AG09319 (cell line): ENCODE measurements around the gene APIP.
A peak's percentile ranks its signal among the peaks of the same experiment; 100 is the strongest.

ENCODE experiments used
- DNase-seq: peaks from one replicate; pipeline ENCODE4 v3.0.0-alpha.2; 2010; ENCODE audit warnings: low read depth; ENCODE audit errors: extremely low read depth
- CTCF ChIP-seq: IDR thresholded peaks from 2 replicates; pipeline ENCODE4 v1.5.1; 2011; ENCODE audit warnings: low read depth, mild to moderate bottlenecking, inconsistent platforms, low read length, moderate library complexity

The APIP gene

GRCh38 chr11:34886609-34887008 lies 29.6 kb downstream of the APIP start:
- no peak for DNase-seq
- no peak for TF ChIP-seq CTCF

GRCh38 chr11:34881900-34882299 lies 34.3 kb downstream of the APIP start:
- DNase-seq: no peak

GRCh38 chr11:34877375-34877975 lies 38.7 kb downstream of the APIP start:
- DNase-seq: no peak
- TF ChIP-seq CTCF: no peak

More at GRCh38 chr11:34881900-34882299, 34.3 kb downstream of the APIP start:
- TF ChIP-seq CTCF: no peak

- TF ChIP-seq CTCF: no peak
Observed at GRCh38 chr11:34874202-34874601, 42.0 kb downstream of the APIP start.

GRCh38 chr11:34870548-34871196 lies 45.5 kb downstream of the APIP start:
- DNase-seq: no peak
- TF ChIP-seq CTCF: no peak

More at GRCh38 chr11:34874202-34874601, 42.0 kb downstream of the APIP start:
- DNase-seq: no peak

- DNase-seq: no peak
- no peak for TF ChIP-seq CTCF
Observed at GRCh38 chr11:34869425-34869824, 46.8 kb downstream of the APIP start.

GRCh38 chr11:34866375-34866774 lies 49.8 kb downstream of the APIP start:
- peak; percentile 4 for DNase-seq
- TF ChIP-seq CTCF: no peak
